AG04449 (cell line): ENCODE results near the gene PTGES3L.

ENCODE experiments used
- CTCF ChIA-PET: fragments of 350-600 bp; formaldehyde crosslinking; extraction: SDS; loops from one replicate; lab custom pipeline; 2021; ENCODE audit warnings: antibody characterized with exemption; lab: Yijun Ruan, JAX
- POLR2A ChIA-PET: fragments of 400-600, 350-600 bp; formaldehyde crosslinking; extraction: SDS; loops from one replicate; lab custom pipeline; 2020; ENCODE audit warnings: antibody characterized with exemption, inconsistent platforms; lab: Yijun Ruan, JAX
- DNase-seq: peaks from one replicate; pipeline ENCODE4 v3.0.0-alpha.2; 2010; ENCODE audit warnings: low read depth, low spot score
- H3K4me3 ChIP-seq: 2 replicates; pipeline ENCODE4 v1.5.1; 2011; ENCODE audit warnings: low read depth, mild to moderate bottlenecking, control low read depth, low read length
- TF ChIP-seq, protein P1 (sequence below): IDR thresholded peaks from one replicate; pipeline ENCODE4 v1.5.1; 2011; ENCODE audit warnings: mild to moderate bottlenecking, moderate library complexity, low read length, control low read depth, inconsistent platforms; ENCODE audit not compliant: insufficient read depth; ENCODE audit errors: missing control alignments

Gene PTGES3L

DNA sequence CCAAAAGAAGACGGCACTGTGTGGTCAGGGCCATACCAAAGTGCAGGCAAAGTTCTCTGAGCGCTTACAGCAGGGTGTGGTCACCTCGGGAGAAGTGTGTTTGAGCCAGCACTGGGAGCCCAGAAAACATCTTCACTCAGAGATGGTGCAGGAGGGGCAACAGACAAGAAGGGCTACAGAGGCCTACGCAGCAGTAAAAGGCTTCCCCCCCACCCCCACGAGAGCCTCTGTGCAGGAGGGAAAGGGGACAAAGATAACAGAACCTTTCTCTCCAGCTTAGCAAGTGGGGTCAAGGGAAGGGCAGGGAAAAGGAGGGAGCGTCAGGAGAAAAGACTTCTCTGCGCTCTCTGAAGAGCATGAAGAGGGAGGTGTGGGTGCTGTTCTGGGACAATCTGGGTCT lies 39.5 kb upstream of the PTGES3L start:
- no peak for DNase-seq
- TF ChIP-seq, protein P1, sequence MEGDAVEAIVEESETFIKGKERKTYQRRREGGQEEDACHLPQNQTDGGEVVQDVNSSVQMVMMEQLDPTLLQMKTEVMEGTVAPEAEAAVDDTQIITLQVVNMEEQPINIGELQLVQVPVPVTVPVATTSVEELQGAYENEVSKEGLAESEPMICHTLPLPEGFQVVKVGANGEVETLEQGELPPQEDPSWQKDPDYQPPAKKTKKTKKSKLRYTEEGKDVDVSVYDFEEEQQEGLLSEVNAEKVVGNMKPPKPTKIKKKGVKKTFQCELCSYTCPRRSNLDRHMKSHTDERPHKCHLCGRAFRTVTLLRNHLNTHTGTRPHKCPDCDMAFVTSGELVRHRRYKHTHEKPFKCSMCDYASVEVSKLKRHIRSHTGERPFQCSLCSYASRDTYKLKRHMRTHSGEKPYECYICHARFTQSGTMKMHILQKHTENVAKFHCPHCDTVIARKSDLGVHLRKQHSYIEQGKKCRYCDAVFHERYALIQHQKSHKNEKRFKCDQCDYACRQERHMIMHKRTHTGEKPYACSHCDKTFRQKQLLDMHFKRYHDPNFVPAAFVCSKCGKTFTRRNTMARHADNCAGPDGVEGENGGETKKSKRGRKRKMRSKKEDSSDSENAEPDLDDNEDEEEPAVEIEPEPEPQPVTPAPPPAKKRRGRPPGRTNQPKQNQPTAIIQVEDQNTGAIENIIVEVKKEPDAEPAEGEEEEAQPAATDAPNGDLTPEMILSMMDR, result no peak
- ChIA-PET POLR2A (no interaction called here), CTCF (interaction anchor here (1.0 to 1.4 kb wide), 2 partner anchors 12 to 22 kb away, joined by 3 to 4 read pairs; partner anchors contain the start of gene IFI35)
- no peak overlapping the region for H3K4me3 ChIP-seq

DNA sequence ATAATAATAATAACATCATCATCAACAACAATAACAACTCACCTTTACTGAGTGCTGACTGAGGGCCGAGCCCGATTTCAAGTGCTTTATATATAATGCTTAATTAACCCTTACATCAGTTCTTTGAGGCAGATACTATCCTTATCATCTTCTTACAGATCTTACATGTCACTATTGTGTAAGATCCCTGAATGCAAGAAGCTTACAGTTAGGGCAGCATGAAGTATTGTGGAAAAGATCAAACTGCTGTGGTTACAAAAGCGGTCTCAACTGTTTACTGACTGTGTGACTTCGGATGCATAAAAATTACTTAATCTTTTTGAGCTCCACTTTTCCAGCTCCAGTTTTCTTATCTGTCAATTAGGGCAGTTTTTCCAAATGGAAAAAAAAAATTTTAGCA lies 39.1 kb upstream of the PTGES3L start:
- H3K4me3 ChIP-seq, result no peak overlapping the region
- ChIA-PET POLR2A (no interaction called here), CTCF (interaction anchor here (1.0 to 1.4 kb wide), 2 partner anchors 12 to 21 kb away, joined by 3 to 4 read pairs; partner anchors contain the start of gene IFI35)
- no peak for DNase-seq
- TF ChIP-seq, protein P1, result no peak

- ChIA-PET POLR2A (no interaction called here), CTCF (interaction anchor here (1.0 to 1.4 kb wide), 2 partner anchors 11 to 21 kb away, joined by 3 to 4 read pairs; partner anchors contain the start of gene IFI35)
- no peak for DNase-seq
- H3K4me3 ChIP-seq, result no peak overlapping the region
- TF ChIP-seq, protein P1, result no peak
These were observed 38.4 kb upstream of the PTGES3L start for GRCh38 chr17:43018008-43018853.

DNA sequence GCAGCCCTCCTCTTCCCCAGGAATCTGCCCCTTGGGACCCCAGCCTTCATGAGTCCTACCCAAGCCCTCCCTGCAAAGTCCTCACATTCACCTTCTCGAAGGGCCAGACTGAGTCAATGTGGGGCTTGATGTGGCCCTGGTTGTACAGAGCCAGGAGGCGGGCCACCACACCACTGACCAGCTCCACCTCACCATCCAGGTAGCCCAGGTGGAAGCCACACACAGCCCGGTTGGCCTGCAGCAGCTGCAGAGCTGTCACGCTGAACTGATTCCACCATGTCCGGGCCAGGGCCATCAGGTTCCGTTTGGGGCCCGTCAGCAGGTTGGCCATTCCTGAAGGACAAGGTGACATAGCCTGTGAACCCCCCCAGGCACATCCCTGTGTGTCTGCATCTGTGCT lies 36.3 kb upstream of the PTGES3L start:
- H3K4me3 ChIP-seq, result no peak overlapping the region
- TF ChIP-seq, protein P1, result no peak
- ChIA-PET CTCF (no interaction called here), POLR2A (no interaction called here)
- DNase-seq, result no peak

DNA sequence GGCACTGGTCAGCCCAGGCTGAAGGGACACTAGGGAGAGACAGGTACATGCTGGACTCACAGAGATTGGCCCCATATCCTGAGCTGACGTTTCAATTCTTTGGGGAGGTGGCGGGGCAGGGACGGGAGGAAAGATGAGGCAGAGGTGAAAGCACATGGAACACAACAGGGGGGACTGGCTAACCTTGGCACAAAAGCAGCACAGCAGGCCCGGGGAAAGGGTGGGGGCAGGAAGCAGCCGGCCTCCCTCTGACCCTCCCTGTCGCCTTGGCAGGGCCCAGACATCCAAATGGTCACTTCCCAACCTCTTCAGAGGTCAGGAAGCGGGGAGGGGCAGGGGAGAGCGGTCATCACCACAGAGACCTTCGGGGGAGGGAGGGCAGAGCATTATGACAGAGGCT lies 35.7 kb upstream of the PTGES3L start:
- CTCF ChIA-PET, result interaction anchor here (0.6 kb wide), 1 partner anchor 1205 kb away, joined by 3 read pairs; no protein-coding TSS in a partner anchor

More for the DNA sequence above, 35.7 kb upstream of the PTGES3L start:
- TF ChIP-seq, protein P1, result no peak
- POLR2A ChIA-PET, result interaction anchor here (1.3 kb wide), 1 partner anchor 17 kb away, joined by 6 read pairs; the partner anchor contains the start of gene RPL27
- no peak overlapping the region for H3K4me3 ChIP-seq
- DNase-seq, result no peak
